Loucy (cell line): ENCODE data around the gene DRAXIN.
A peak's percentile ranks its signal among the peaks of the same experiment; 100 is the strongest.

ENCODE experiments used
- EZH2phosphoT487 ChIP-seq: fragments of 200-600 bp; IDR thresholded peaks from 2 replicates; pipeline ENCODE4 v1.6.1; 2018; ENCODE audit warnings: antibody characterized with exemption, mild to moderate bottlenecking, moderate library complexity, borderline replicate concordance
- TF ChIP-seq, protein P1 (sequence below): fragments of 200-600 bp; sonication (generic); conservative IDR thresholded peaks from 2 replicates; pipeline ENCODE4 v1.5.1; 2014; ENCODE audit warnings: mild to moderate bottlenecking, antibody characterized with exemption, low read length

DNA sequence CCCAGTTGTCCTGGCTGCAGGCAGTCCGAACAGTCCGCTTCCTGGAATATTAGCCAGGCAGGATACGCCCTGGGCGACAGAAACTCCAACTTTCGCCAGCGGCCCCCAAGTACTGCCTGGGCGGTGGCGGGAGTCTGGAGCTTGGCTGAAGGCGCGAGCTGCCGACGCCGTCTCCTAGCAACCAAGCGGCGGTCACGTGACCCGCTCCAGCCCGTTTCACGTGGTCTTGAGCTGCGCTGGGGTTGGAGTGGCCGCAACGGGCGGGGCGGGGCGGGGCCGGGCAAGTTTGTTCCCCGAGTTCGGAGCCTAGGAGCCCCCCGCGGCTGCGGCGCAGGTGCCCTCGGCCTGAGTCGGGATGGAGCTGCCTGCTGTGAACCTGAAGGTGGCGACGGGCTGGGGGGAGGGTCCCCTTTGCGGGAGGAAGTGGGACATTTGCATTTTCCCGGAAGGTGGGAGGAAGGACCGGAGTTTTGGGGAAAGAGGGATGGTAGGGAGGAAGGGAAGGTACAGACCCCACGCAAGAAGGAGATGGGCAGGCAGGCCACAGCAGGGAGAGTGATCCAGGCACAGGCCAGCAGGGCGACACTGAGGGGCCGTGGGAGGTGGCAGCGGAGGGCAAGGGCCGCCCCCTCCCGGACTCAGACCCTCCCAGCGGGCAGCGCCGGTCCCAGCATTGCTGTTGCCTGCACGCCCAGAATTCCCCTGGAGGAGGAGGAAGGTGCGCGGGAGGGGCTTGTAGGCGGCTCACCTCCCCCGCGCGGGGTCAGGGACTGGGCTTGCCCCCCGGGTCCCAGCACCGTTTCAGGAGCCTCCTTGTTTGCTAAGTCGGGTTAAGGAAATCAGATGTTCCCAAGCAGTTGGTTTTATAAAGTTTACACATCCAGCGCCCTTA, 44.6 kb downstream of the DRAXIN start, which contains the start of gene AGTRAP:
- TF ChIP-seq, protein P1, sequence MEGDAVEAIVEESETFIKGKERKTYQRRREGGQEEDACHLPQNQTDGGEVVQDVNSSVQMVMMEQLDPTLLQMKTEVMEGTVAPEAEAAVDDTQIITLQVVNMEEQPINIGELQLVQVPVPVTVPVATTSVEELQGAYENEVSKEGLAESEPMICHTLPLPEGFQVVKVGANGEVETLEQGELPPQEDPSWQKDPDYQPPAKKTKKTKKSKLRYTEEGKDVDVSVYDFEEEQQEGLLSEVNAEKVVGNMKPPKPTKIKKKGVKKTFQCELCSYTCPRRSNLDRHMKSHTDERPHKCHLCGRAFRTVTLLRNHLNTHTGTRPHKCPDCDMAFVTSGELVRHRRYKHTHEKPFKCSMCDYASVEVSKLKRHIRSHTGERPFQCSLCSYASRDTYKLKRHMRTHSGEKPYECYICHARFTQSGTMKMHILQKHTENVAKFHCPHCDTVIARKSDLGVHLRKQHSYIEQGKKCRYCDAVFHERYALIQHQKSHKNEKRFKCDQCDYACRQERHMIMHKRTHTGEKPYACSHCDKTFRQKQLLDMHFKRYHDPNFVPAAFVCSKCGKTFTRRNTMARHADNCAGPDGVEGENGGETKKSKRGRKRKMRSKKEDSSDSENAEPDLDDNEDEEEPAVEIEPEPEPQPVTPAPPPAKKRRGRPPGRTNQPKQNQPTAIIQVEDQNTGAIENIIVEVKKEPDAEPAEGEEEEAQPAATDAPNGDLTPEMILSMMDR, result 0 out of 2 replicates have a peak, but pooled peaks have one; percentile 23
- TF ChIP-seq EZH2phosphoT487, result no peak
